Progenitor cell of endocrine pancreas (in vitro differentiated cells): ENCODE measurements around the gene ENPP1. TPM values are rescaled to one million over a fixed set of nuclear protein-coding genes. Genes with fewer than 3 reads are reported as not detected.

ENCODE experiments used
- DNase-seq: peaks from one replicate; pipeline ENCODE4 v3.0.0; 2021; ENCODE audit warnings: low spot score; ENCODE audit not compliant: unreplicated experiment
- H3K27ac Mint-ChIP-seq: 2 replicates; pipeline ENCODE4 v1.8.0; 2021; ENCODE audit warnings: mild to moderate bottlenecking, moderate library complexity, mixed read lengths
- H3K27me3 Mint-ChIP-seq: 2 replicates; pipeline ENCODE4 v1.8.0; 2021; ENCODE audit warnings: mixed read lengths
- H3K36me3 Mint-ChIP-seq: 2 replicates; pipeline ENCODE4 v1.8.0; 2022; ENCODE audit warnings: mixed read lengths; ENCODE audit not compliant: insufficient read depth
- H3K4me1 Mint-ChIP-seq: 2 replicates; pipeline ENCODE4 v1.8.0; 2021; ENCODE audit warnings: low read depth, mixed read lengths
- H3K4me3 Mint-ChIP-seq: 2 replicates; pipeline ENCODE4 v1.8.0; 2021; ENCODE audit warnings: low read depth, mild to moderate bottlenecking, moderate library complexity, mixed read lengths
- H3K9me3 Mint-ChIP-seq: 2 replicates; pipeline ENCODE4 v1.8.0; 2021; ENCODE audit warnings: low read depth, mixed read lengths
- total RNA-seq: library from RNA; stranded (reverse); gene quantifications from 2 replicates; pipeline ENCODE4 v1.2.1, GENCODE V29; 2021
- TF ChIP-seq, protein P1 (sequence below): fragments of 200-600 bp; sonication (generic); IDR thresholded peaks from one replicate; pipeline ENCODE4 v1.5.0; 2021; ENCODE audit warnings: antibody characterized with exemption, mild to moderate bottlenecking; ENCODE audit not compliant: unreplicated experiment

ENPP1 gene
- total RNA-seq, 1 donor from 2014 or later: 2.4 TPM

DNA sequence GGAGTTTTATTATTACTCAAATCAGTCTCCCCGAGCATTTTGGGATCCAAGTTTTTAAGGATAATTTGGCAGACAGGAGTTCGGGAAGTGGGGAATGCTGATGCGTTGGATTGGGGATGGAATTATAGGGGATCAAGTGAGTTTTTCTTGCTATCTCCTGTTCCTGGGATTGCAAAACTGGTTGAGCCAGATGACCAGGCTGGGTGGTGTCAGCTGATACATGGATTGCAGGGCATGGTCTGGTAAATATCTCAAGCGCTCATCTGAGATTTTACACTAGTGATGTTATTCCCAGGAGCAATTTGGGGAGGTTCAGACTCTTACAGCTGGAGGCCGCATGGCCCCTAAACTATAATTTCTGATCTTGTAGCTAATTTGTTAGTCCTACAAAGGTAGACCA is 54.7 kb downstream of the ENPP1 start:
- Mint-ChIP-seq H3K27ac (no peak overlapping the region), H3K4me3 (no peak overlapping the region), H3K4me1 (peaks cover 2% of the 10 kb centered on the region)

DNA sequence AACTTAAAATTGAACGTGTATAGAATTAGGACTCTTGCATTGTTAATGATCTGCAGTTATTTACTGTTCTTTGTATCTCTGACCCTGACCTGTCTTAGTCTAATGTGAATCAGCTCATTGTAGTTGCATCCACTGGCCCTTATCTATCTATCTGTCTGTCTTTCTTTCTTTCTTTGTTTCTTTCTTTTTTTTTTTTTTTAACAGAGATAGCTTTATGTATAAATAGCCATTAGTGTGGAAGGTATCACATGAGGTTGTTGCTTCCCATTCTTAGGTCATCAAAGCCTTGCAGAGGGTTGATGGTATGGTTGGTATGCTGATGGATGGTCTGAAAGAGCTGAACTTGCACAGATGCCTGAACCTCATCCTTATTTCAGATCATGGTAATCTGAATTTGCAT is 59.9 kb downstream of the ENPP1 start:
- H3K27me3 Mint-ChIP-seq: no peaks in the 10 kb centered on the region
- TF ChIP-seq, protein P1, sequence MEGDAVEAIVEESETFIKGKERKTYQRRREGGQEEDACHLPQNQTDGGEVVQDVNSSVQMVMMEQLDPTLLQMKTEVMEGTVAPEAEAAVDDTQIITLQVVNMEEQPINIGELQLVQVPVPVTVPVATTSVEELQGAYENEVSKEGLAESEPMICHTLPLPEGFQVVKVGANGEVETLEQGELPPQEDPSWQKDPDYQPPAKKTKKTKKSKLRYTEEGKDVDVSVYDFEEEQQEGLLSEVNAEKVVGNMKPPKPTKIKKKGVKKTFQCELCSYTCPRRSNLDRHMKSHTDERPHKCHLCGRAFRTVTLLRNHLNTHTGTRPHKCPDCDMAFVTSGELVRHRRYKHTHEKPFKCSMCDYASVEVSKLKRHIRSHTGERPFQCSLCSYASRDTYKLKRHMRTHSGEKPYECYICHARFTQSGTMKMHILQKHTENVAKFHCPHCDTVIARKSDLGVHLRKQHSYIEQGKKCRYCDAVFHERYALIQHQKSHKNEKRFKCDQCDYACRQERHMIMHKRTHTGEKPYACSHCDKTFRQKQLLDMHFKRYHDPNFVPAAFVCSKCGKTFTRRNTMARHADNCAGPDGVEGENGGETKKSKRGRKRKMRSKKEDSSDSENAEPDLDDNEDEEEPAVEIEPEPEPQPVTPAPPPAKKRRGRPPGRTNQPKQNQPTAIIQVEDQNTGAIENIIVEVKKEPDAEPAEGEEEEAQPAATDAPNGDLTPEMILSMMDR: no peak
- H3K27ac Mint-ChIP-seq: no peak overlapping the region
- H3K4me1 Mint-ChIP-seq: peaks cover 2% of the 10 kb centered on the region
- H3K36me3 Mint-ChIP-seq: no peaks in the 10 kb centered on the region
- no peak for DNase-seq
- H3K4me3 Mint-ChIP-seq: no peak overlapping the region
- no peaks in the 10 kb centered on the region for H3K9me3 Mint-ChIP-seq

More for the DNA sequence above, 54.7 kb downstream of the ENPP1 start:
- TF ChIP-seq, protein P1: no peak
- H3K27me3 Mint-ChIP-seq: no peaks in the 10 kb centered on the region
- no peak for DNase-seq
- no peaks in the 10 kb centered on the region for H3K9me3 Mint-ChIP-seq
- peaks cover 1% of the 10 kb centered on the region for H3K36me3 Mint-ChIP-seq

DNA sequence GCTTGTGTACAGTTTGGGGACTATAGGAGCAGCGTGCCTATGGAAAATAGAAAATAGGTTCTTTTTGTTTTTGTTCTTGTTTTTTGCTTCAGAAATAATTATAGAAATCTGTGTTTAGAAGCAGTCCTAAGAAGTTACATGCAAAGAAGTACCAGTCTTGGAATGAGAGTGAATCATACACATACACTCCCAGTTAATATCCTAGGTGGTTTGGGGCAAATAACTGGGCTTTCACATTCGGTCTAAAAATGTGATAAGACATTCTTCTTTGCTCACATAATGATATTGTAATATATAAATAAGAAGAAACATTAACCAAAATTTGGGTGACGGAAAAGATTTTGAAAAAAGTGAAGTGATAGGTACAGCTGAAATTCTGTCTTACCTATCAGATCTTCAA is 61.0 kb downstream of the ENPP1 start:
- no peaks in the 10 kb centered on the region for H3K36me3 Mint-ChIP-seq
- DNase-seq: no peak
- TF ChIP-seq, protein P1: no peak
- no peak overlapping the region for H3K4me3 Mint-ChIP-seq
- no peak overlapping the region for H3K27ac Mint-ChIP-seq
- H3K9me3 Mint-ChIP-seq: no peaks in the 10 kb centered on the region
- H3K4me1 Mint-ChIP-seq: peaks cover under 1% of the 10 kb centered on the region
- H3K27me3 Mint-ChIP-seq: no peaks in the 10 kb centered on the region

DNA sequence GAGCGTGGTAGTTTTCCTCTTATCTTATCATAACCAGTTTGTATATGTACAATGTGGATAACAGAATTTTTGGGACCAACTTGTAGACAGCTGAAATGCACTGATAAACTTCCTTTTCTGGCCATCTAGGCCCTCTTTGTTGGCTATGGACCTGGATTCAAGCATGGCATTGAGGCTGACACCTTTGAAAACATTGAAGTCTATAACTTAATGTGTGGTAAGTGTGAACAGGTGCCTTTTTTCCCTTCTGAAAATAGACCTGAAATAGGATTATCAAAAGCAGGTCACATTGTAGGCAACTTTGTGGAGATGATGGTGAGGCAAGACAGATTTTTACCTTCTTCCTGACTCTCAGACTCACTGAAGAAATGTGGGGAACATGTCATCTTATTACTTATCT is 67.8 kb downstream of the ENPP1 start:
- no peak overlapping the region for H3K27ac Mint-ChIP-seq
- H3K27me3 Mint-ChIP-seq: no peaks in the 10 kb centered on the region
- no peaks in the 10 kb centered on the region for H3K36me3 Mint-ChIP-seq
- TF ChIP-seq, protein P1: no peak
- H3K9me3 Mint-ChIP-seq: no peaks in the 10 kb centered on the region
- DNase-seq: no peak
- no peak overlapping the region for H3K4me3 Mint-ChIP-seq
- H3K4me1 Mint-ChIP-seq: no peaks in the 10 kb centered on the region

DNA sequence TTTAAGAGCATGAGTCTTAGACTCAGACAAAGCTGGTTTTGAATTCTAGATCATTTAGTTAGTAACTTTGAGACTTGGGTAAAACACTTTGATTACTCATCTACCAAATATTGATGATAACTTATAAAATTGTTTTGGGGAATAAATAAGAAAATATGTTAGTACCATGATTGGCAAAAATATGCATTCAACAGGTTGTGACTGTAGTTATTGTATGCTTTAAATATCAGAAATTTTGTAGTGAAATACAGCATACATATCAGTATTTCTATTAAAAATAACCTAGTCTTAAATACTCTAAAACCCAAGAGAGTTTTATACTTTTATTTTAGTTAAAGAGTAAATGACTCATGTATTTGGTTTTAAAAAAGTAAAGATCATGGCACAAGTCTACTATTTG is 68.7 kb downstream of the ENPP1 start:
- H3K27ac Mint-ChIP-seq: no peak overlapping the region
- TF ChIP-seq, protein P1: no peak
- H3K9me3 Mint-ChIP-seq: no peaks in the 10 kb centered on the region
- no peaks in the 10 kb centered on the region for H3K27me3 Mint-ChIP-seq
- no peaks in the 10 kb centered on the region for H3K4me1 Mint-ChIP-seq
- H3K36me3 Mint-ChIP-seq: no peaks in the 10 kb centered on the region
- H3K4me3 Mint-ChIP-seq: no peak overlapping the region
- DNase-seq: no peak
